Spleen (tissue), 7 donors: ENCODE results near the gene ST6GAL1.

Source experiments
- POLR2A ChIP-seq, 3 donors: fragments of 450-650 bp; IDR thresholded peaks; one replicate each; pipeline ENCODE4 v1.5.1; 2017; ENCODE audit warnings: antibody characterized with exemption in 3 of 3, mild to moderate bottlenecking in 1 of 3
- POLR2AphosphoS5 ChIP-seq, 3 donors: sonication (generic); formaldehyde crosslinking; IDR thresholded peaks; one replicate each; pipeline ENCODE4 v1.5.1; 2017; ENCODE audit warnings: antibody characterized with exemption in 3 of 3
- TF ChIP-seq, protein P1 (sequence below), 11 experiments: fragments of 200-600 bp in 7 of 11; fragments of 450-650 bp in 4 of 11; sonication (generic) in 4 of 11; IDR thresholded peaks in 8 of 11; conservative IDR thresholded peaks in 3 of 11; 1 replicate in 7 of 11; 2 replicates in 4 of 11; pipeline versions ENCODE4 v1.4.0 to v1.8.0; 2016 to 2021; ENCODE audit warnings: antibody characterized with exemption in 11 of 11, inconsistent platforms in 4 of 11, mild to moderate bottlenecking in 1 of 11
- donor health status: DM: no; HTN: no; CAD: no; lungs with moderate emphysema.
- donor health status: DM: no; HTN: no; CAD: no.
- donor health status: DM: no; HTN: no; CAD: no.

DNA sequence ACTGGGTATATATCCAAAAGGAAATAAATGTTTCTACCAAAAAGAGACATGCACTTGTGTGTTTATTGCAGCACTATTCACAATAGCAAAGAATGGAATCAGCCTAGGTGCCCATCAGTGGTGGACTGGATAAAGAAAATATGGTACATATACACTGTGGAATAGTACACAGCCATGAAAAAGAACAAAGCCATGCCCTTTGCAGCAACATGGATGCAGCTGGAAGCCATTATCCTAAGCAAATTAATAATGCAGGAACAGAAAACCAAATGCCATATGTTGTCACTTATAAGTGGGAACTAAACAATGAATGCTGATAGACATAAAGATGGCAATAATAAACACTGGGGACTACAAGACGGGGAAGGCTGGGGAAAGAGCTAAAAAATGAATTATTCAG, 106.1 kb downstream of the ST6GAL1 start:
- TF ChIP-seq POLR2A (IDR thresholded peaks at IDR 0.05), result no peak
- TF ChIP-seq, protein P1, sequence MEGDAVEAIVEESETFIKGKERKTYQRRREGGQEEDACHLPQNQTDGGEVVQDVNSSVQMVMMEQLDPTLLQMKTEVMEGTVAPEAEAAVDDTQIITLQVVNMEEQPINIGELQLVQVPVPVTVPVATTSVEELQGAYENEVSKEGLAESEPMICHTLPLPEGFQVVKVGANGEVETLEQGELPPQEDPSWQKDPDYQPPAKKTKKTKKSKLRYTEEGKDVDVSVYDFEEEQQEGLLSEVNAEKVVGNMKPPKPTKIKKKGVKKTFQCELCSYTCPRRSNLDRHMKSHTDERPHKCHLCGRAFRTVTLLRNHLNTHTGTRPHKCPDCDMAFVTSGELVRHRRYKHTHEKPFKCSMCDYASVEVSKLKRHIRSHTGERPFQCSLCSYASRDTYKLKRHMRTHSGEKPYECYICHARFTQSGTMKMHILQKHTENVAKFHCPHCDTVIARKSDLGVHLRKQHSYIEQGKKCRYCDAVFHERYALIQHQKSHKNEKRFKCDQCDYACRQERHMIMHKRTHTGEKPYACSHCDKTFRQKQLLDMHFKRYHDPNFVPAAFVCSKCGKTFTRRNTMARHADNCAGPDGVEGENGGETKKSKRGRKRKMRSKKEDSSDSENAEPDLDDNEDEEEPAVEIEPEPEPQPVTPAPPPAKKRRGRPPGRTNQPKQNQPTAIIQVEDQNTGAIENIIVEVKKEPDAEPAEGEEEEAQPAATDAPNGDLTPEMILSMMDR (IDR thresholded peaks at IDR 0.05 in 8 of 11, conservative IDR thresholded peaks at IDR 0.05 in 3 of 11), result no peak
- TF ChIP-seq POLR2AphosphoS5 (IDR thresholded peaks at IDR 0.05), result no peak
